Measurements from ENCODE around the gene TRIM27. TPM values are rescaled to one million over a fixed set of nuclear protein-coding genes. Genes with fewer than 3 reads are reported as not detected.

The TRIM27 gene
- total RNA-seq, 2 donors from 2014 or later: 22.3 to 28.5 TPM

DNA sequence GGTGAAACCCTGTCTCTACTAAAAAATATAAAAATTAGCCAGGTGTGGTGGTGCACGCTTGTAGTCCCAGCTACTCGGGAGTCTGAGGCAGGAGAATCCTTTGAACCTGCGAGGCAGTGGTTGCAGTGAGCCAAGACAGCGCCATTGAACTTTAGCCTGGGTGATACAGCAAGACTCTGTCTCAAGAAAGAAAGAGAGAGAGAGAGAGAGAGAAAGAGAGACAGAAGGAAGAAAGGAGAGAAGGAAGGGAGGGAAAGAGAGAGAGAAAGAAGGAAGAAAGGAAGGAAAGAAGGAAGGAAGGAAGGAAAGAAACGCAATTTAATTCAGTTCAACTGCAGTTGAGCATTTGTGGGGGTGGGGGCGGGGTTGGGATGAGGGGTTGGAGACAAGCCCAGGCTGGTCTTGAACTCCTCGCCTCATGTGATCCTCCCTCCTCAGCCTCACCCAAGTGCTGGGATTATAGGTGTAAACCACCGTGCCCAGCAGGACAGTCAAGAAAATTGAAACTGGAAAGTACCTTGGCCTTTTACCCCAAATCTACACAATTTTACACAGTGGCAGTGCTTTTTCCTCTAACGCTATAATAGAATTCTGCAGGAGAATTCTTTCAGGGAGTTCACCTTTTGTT is 30.5 kb downstream of the TRIM27 start:
- Histone ChIP-seq H3K4me3 (no peak overlapping the region), H3K36me3 (no peaks in the 10 kb centered on the region), H3K27ac (no peak overlapping the region), H3K27me3 (no peaks in the 10 kb centered on the region), H3K4me1 (peaks cover 0 to 6% of the 10 kb centered on the region in 2 donors), H3K9me3 (no peaks in the 10 kb centered on the region)
- TF ChIP-seq, protein P1, sequence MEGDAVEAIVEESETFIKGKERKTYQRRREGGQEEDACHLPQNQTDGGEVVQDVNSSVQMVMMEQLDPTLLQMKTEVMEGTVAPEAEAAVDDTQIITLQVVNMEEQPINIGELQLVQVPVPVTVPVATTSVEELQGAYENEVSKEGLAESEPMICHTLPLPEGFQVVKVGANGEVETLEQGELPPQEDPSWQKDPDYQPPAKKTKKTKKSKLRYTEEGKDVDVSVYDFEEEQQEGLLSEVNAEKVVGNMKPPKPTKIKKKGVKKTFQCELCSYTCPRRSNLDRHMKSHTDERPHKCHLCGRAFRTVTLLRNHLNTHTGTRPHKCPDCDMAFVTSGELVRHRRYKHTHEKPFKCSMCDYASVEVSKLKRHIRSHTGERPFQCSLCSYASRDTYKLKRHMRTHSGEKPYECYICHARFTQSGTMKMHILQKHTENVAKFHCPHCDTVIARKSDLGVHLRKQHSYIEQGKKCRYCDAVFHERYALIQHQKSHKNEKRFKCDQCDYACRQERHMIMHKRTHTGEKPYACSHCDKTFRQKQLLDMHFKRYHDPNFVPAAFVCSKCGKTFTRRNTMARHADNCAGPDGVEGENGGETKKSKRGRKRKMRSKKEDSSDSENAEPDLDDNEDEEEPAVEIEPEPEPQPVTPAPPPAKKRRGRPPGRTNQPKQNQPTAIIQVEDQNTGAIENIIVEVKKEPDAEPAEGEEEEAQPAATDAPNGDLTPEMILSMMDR (IDR thresholded peaks at IDR 0.05): no peak
- no peak for DNase-seq (ENCODE audit: low spot score)

DNA sequence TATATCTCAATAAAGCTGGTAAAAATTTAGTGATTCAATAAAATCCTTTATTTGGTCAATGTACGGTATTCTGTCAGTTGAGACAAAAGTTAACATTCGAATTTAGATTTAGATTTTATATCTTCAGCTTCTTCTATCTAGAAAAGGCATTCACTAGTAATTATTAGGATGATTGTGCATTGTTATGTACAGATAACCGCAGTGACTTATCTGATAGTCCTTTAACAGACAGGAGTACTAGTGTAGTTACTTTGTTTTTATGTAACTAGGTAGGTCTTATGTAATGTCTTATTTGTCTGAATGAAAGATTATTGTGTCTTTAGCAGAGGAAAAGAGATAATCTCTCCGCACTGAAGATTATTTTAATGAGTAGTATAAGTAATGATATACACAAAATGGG is 31.3 kb downstream of the TRIM27 start:
- DNase-seq (ENCODE audit: low spot score): no peak

GRCh38 chr6:28887796-28888496 is 35.8 kb downstream of the TRIM27 start:
- TF ChIP-seq, protein P1 (IDR thresholded peaks at IDR 0.05): no peak
- Histone ChIP-seq H3K36me3 (no peaks in the 10 kb centered on the region), H3K27me3 (no peaks in the 10 kb centered on the region), H3K4me1 (no peaks in the 10 kb centered on the region), H3K9me3 (no peaks in the 10 kb centered on the region), H3K4me3 (no peak overlapping the region), H3K27ac (no peak overlapping the region)
- DNase-seq (ENCODE audit: low spot score): no peak

More for the DNA sequence above, 31.3 kb downstream of the TRIM27 start:
- Histone ChIP-seq H3K36me3 (no peaks in the 10 kb centered on the region), H3K4me3 (no peak overlapping the region), H3K9me3 (no peaks in the 10 kb centered on the region), H3K27ac (no peak overlapping the region), H3K27me3 (no peaks in the 10 kb centered on the region), H3K4me1 (peaks cover 0 to 3% of the 10 kb centered on the region in 2 donors)
- TF ChIP-seq, protein P1 (IDR thresholded peaks at IDR 0.05): no peak

DNA sequence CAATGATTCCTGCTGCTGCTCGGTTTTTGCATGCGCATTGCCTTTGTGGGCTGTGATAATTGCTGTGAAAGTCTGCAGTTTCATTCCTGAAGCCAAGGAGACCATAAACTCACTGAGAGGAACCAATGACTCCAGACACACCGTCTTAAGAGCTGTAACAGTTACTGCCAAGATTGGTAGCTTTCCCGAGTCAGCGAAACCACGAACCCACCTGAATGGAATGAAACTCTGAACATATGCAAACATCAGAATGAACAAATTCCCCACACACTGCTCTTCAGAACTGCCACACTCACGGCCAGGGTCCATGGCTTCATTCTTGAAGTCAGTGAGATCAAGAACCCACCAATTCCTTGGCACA is 37.7 kb downstream of the TRIM27 start:
- DNase-seq (ENCODE audit: low spot score): no peak
- Histone ChIP-seq H3K36me3 (no peaks in the 10 kb centered on the region), H3K9me3 (no peaks in the 10 kb centered on the region), H3K27ac (no peak overlapping the region), H3K4me1 (no peaks in the 10 kb centered on the region), H3K4me3 (no peak overlapping the region), H3K27me3 (no peaks in the 10 kb centered on the region)
- TF ChIP-seq, protein P1 (IDR thresholded peaks at IDR 0.05): no peak

- no peak for DNase-seq (ENCODE audit: low spot score)
- Histone ChIP-seq H3K9me3 (no peaks in the 10 kb centered on the region), H3K27me3 (no peaks in the 10 kb centered on the region), H3K36me3 (no peaks in the 10 kb centered on the region), H3K4me3 (peak overlapping the region in 1 of 2 donors; percentile 35), H3K27ac (no peak overlapping the region), H3K4me1 (no peaks in the 10 kb centered on the region)
- TF ChIP-seq, protein P1 (IDR thresholded peaks at IDR 0.05): no peak
These were observed 39.2 kb downstream of the TRIM27 start for GRCh38 chr6:28884423-28885131.
